Caki2 (cell line): Measurements from ENCODE around the gene CASP4. TPM values are rescaled to one million over a fixed set of nuclear protein-coding genes. Genes with fewer than 3 reads are reported as not detected.
"Not testable (repeated sequence)": the region's sequence is repeated elsewhere in the genome, so short reads cannot be mapped to it uniquely, and the experiment has no call there.

Experiments
- DNase-seq: peaks from one replicate; pipeline ENCODE4 v3.0.0-alpha.2; 2015; ENCODE audit warnings: low read depth
- in situ Hi-C: cut with HindIII; loops from 2 replicates; pipeline ENCODE4 v1.10.0; 2016; ENCODE audit warnings: low sequenced_read_pairs, low pct_unique_long_range_greater_than_20kb, mixed read lengths
- total RNA-seq: library from RNA; depleted of rRNA; stranded (reverse); fragments of >200 nt; shearing (Covaris generic); gene quantifications from 2 replicates; pipeline ENCODE4 v1.2.3, GENCODE V29; 2014; ENCODE audit warnings: low replicate concordance

Gene CASP4
- total RNA-seq, 1 experiment from 2014 or later, result 9.1 TPM

GRCh38 chr11:104965735-104966134 is 2.6 kb downstream of the CASP4 start:
- DNase-seq, result no peak
- in situ Hi-C loops, result no loop called here

GRCh38 chr11:104964247-104964646 is 4.1 kb downstream of the CASP4 start:
- DNase-seq, result no peak
- in situ Hi-C loops, result no loop called here

DNA sequence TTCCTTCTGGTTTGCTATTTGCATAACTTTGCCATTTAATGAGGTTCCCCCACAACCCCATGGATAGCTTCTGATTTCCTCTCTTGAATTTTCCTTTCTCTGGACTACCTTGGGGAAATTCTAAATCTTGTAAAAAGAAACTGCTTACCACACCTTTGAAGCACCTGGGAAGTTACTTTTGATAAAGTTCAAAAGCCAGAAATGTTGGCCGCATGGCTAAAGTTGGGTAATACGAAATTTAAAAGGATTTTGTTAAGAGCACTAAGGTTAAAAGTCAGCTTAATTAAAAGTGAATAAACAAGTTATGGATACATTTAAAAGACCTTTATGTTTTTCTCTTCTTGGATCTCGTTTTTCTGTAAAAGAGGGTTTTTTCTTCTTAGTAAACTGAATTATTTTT is 5.5 kb downstream of the CASP4 start:
- in situ Hi-C loops, result no loop called here
- no peak for DNase-seq

GRCh38 chr11:104957280-104957679 is 11.1 kb downstream of the CASP4 start:
- in situ Hi-C loops, result no loop called here
- DNase-seq, result no peak

DNA sequence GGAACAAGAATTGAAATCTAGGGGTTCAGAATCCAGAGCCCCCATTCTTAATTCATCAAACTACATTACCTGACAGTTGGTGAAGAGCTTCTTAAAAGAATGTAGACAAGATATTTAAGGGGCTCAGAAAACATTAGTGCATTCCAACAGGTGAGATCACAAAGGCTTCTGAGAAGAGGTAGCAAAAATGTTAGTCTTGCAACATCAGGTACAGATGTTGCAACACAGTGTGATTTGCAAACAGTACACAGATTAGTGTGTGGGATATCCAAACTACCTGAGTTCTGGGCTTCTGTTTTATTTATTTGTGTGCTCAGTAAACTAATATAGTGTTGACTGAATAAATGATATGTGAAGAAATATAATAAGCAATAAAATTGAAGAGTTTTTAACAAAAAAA is 11.8 kb downstream of the CASP4 start:
- in situ Hi-C loops, result no loop called here
- no peak for DNase-seq

GRCh38 chr11:104946907-104947306 is 21.5 kb downstream of the CASP4 start:
- in situ Hi-C loops, result no loop called here
- peak; percentile 42 for DNase-seq

DNA sequence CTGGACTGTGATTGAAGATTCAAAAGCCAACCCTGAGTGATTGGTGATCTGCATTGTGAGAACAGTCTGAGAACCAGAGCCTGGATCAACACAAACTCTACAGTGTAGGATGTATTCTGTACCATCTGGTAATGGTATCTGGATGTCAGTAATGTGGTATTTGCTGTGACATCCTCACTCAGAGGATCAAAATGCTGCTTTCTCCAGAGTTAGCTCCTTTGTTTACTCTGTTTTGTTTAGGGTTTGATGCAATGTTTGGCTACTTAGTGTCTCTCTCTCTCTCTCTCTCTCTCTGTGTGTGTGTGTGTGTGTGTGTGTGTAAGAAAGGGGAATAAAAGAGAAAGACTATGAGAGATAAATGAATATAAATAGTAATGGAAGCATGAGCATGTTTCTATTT is 24.3 kb downstream of the CASP4 start:
- no peak for DNase-seq
- in situ Hi-C loops, result no loop called here

DNA sequence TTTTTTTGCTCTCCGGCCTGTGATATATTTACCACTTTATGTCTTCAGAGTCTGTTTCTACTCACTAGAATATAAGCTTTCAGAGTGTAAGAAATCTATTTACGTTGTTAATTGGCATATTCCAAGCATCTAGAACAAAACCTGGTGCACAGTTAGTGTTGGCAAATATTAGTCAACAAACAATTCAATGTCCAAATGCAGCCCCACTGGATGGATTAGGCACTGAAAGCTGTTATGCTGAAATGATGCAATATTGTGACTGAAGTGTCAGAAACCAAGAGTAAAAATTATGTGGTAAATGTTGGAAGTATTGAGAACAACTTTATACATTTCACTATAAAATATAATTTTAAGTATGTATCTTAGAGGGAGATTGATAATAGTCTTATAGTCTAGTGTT is 24.8 kb downstream of the CASP4 start:
- DNase-seq, result no peak
- in situ Hi-C loops, result no loop called here

GRCh38 chr11:104934594-104934993 is 33.8 kb downstream of the CASP4 start:
- in situ Hi-C loops, result no loop called here
- no peak for DNase-seq

DNA sequence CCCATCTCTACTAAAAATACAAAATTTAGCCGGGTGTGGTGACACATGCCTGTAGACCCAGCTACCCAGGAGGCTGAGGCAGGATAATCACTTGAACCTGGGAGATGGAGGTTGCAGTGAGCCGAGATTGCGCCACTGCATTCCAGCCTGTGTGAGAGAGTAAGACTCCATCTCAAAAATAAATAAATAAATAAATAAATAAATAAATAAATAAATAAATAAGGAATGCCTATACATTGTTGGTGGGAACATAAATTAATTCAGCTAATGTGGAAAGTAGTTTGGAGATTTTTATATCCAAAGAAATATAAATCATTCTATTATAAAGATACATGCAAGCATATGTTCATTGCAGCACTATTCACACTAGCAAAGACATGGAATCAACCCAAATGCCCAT is 34.3 kb downstream of the CASP4 start:
- in situ Hi-C loops, DNase-seq: not testable (repeated sequence)

- DNase-seq, result no peak
- in situ Hi-C loops, result no loop called here
These were observed 39.6 kb downstream of the CASP4 start for GRCh38 chr11:104928811-104929210.

- in situ Hi-C loops, result no loop called here
- no peak for DNase-seq
These were observed 41.4 kb downstream of the CASP4 start for GRCh38 chr11:104926771-104927611.

DNA sequence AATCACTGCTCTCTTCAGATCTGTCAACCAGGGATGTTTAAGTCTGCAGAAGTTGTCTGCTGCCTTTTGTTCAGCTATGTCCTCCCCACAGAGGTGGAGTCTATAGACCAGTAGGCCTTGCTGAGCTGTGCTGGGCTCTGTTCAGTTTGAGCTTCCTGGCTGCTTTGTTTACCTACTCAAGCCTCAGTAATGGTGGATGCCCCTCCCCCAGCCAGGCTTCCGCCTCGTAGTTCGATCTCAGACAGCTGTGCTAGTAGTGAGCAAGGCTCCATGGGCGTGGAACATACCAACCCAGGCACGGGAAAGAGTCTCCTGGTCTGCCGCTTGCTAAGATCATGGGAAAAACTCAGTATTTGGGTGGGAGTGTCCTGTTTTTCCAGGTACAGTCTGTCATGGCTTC is 42.5 kb downstream of the CASP4 start:
- in situ Hi-C loops, result no loop called here
- DNase-seq, result no peak

DNA sequence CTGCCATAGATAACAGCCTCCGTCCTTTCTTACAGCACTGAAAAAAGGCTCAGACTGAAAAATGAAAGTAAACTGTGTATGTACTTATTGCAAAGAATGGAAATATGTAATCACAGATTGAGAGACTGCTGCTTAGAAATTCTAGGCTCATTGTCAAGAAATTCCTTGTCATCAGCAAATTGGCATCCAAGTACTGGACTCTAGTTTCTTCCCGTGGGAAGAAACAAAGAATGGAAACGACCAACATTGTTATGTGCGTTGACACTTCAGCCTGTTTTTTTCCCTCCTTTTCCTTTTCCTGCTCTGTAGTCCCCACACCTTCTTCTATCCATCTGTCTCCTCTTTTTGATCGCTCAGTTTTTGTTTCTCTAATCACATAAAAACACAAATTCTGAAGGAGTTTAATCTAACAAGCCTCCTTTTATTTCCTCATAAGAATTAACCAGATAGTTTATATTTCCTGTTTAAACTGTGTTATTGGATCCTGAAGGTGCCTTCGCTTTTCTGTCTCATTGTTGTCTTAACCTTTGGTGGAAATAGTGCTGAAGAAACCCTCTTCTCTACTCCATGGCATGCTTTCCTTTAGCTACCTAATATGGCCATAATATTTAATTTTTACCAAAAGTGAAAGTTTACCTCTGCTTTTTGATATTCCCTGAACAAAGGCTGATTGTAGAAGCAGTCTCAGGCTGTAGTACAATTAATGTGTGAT is 50.1 kb downstream of the CASP4 start:
- in situ Hi-C loops, result no loop called here
- no peak for DNase-seq

- in situ Hi-C loops, result no loop called here
- no peak for DNase-seq
These were observed 50.9 kb downstream of the CASP4 start for GRCh38 chr11:104917271-104918112.

DNA sequence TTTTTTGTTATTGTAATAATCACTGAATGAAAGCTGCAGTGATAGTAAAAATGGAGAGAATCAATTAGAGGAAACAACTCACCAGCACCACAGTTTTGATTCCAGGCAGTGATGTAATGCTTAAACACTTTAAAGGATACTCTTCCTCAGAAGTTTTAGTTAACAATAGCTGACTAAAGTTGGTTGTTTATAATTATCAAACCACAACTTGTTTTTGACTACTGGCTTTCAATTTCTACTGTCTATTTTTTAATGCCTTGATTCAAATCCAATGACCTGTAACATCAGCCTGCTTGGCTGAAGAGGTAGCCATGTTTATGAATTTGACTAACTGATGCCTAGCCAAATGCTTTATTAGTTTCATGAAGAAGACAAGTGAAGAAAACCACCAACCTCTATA is 51.9 kb downstream of the CASP4 start:
- in situ Hi-C loops, result no loop called here

GRCh38 chr11:104912102-104912501 is 56.3 kb downstream of the CASP4 start:
- in situ Hi-C loops, result no loop called here
- DNase-seq, result no peak

More for the DNA sequence above, 51.9 kb downstream of the CASP4 start:
- no peak for DNase-seq

DNA sequence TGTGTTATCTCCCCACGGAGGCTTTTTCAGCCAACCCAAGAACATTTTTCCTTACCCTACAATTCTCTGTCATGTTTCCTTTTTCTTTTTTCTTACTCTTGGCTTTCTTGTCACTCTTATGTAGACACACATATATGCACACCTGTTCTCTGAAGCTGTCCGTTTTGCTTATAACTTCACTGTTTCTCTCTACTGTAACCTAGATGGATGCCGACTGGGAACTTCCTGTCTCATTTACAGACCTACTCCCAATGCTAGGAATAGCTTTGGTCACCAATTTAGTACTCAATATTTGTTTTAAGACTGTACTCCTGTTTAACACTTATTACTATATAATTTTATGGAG is 60.2 kb downstream of the CASP4 start:
- no peak for DNase-seq
- in situ Hi-C loops, result no loop called here
